ENCODE measurements around the gene GNPNAT1. TPM values are rescaled to one million over a fixed set of nuclear protein-coding genes. Genes with fewer than 3 reads are reported as not detected.

Gene GNPNAT1
- total and polyA plus RNA-seq, 2 of the 8 experiments (the other 6 are each of a cell fraction or from before 2014, with no cell fraction given), result 25.5 to 54.1 TPM

- Histone ChIP-seq H3K9me3 (ENCODE audit: insufficient read depth in 2 of 2, low read depth in 1 of 2, low read length in 1 of 2) (no peaks in the 10 kb centered on the region; a peak in 1 of 4 replicates), H3K36me3 (ENCODE audit: control insufficient read depth in 2 of 4, insufficient read depth in 4 of 4, low read length in 3 of 4) (no peaks in the 10 kb centered on the region), H4K20me1 (replicated peaks in 1 of 2; ENCODE audit: control insufficient read depth in 1 of 2, insufficient read depth in 2 of 2, low read length in 2 of 2) (no peaks in the 10 kb centered on the region), H3K23me2 (ENCODE audit: low read depth, low read length) (no peaks in the 10 kb centered on the region), H4K8ac (ENCODE audit: extremely low read depth, insufficient read depth, low read length) (no peak overlapping the region), H2AK5ac (ENCODE audit: low read depth, low read length) (no peak overlapping the region), H3K18ac (ENCODE audit: extremely low read depth, low read length) (no peak overlapping the region), H3K56ac (replicated peaks; ENCODE audit: insufficient read length, low read depth, low read length) (no peak overlapping the region), H3K4me1 (replicated peaks in 1 of 4; ENCODE audit: control insufficient read depth in 3 of 4, insufficient read depth in 4 of 4, low read length in 3 of 4) (peaks cover 2 to 13% (median 5%) of the 10 kb centered on the region in 4 experiments; a peak in 6 of 7 replicates), H2BK12ac (ENCODE audit: low read depth, low read length) (no peak overlapping the region), H3K27me3 (replicated peaks in 1 of 4; ENCODE audit: control insufficient read depth in 3 of 4, extremely low read depth in 1 of 4, insufficient read depth in 3 of 4, low read length in 3 of 4) (no peaks in the 10 kb centered on the region), H2BK120ac (replicated peaks; ENCODE audit: low read depth, low read length) (no peak overlapping the region), H3K9ac (replicated peaks in 1 of 4; ENCODE audit: extremely low read depth in 1 of 4, low read depth in 3 of 4, low read length in 3 of 4) (no peak overlapping the region), H3K4me3 (ENCODE audit: extremely low read depth in 1 of 4, insufficient read depth in 2 of 4, low read depth in 3 of 4, low read length in 4 of 4) (no peak overlapping the region), H3K4ac (replicated peaks; ENCODE audit: insufficient read length, low read depth, low read length) (no peak overlapping the region), H3K79me1 (ENCODE audit: low read depth, low read length) (no peaks in the 10 kb centered on the region), H4K91ac (replicated peaks; ENCODE audit: insufficient read length, low read length) (no peak overlapping the region), H3K14ac (ENCODE audit: insufficient read length) (no peak overlapping the region), H2AFZ (ENCODE audit: low read length) (no peak overlapping the region), H3K27ac (ENCODE audit: low read depth, low read length) (no peak overlapping the region), H2BK5ac (ENCODE audit: low read depth, low read length) (no peak overlapping the region), H3K79me2 (ENCODE audit: control insufficient read depth in 1 of 2, insufficient read depth in 2 of 2, low read length in 2 of 2) (no peaks in the 10 kb centered on the region), H4K5ac (ENCODE audit: insufficient read length, low read depth, low read length) (no peak overlapping the region), H3K4me2 (ENCODE audit: insufficient read depth in 1 of 2, low read depth in 2 of 2, low read length in 2 of 2) (0 out of 4 replicates have a peak overlapping the region, but pooled peaks of 1 of the 2 experiments have one; percentile 15), H3K23ac (ENCODE audit: insufficient read length) (no peak overlapping the region), H2BK20ac (ENCODE audit: low read length) (no peak overlapping the region), H2BK15ac (ENCODE audit: low read length) (no peak overlapping the region)
- ChIA-PET CTCF (ENCODE audit: partially characterized antibody) (interaction anchor here (1.3 kb wide), 2 partner anchors 10 to 19 kb away, joined by 3 read pairs; no protein-coding TSS in a partner anchor), POLR2A (ENCODE audit: partially characterized antibody) (no interaction called here)
- WGBS, 2 experiments (ENCODE audit: extremely low coverage in 1 of 2, insufficient coverage in 1 of 2, insufficient read length in 1 of 2, insufficient replicate concordance in 2 of 2, low coverage in 1 of 2, low lambda C conversion rate in 2 of 2, missing lambda C conversion rate in 1 of 2), result 93% methylated on average over 9 of the region's 9 CpGs; no CpG with 5 or more reads in 1 of the 2 experiments
- no peak for DNase-seq (ENCODE audit: low read depth in 1 of 2, low spot score in 2 of 2)
- no peak for FAIRE-seq
- TF ChIP-seq SIN3A (conservative IDR thresholded peaks at IDR 0.05 in 1 of 2, IDR thresholded peaks at IDR 0.05 in 1 of 2; ENCODE audit: low read depth in 1 of 2, low read length in 2 of 2) (no peak), MAFK (IDR thresholded peaks at IDR 0.05; ENCODE audit: low read depth, low read length) (no peak), TAF7 (optimal IDR thresholded peaks at IDR 0.05; ENCODE audit: borderline replicate concordance, low read depth, low read length) (no peak), KDM4A (IDR thresholded peaks at IDR 0.05; ENCODE audit: low read depth, low read length, severe bottlenecking) (no peak), POLR2A (IDR thresholded peaks at IDR 0.05; ENCODE audit: control extremely low read depth in 1 of 2, low read depth in 2 of 2, low read length in 2 of 2) (no peak), JUND (IDR thresholded peaks at IDR 0.05; ENCODE audit: low read length) (no peak), EGR1 (IDR thresholded peaks at IDR 0.05; ENCODE audit: borderline replicate concordance, low read depth, low read length) (no peak), HDAC6 (IDR thresholded peaks at IDR 0.05; ENCODE audit: low read depth, low read length) (no peak), ASH2L (IDR thresholded peaks at IDR 0.05; ENCODE audit: low read length) (no peak), RXRA (IDR thresholded peaks at IDR 0.05; ENCODE audit: insufficient read depth, low read depth, low read length) (no peak), RAD21 (IDR thresholded peaks at IDR 0.05 in 1 of 2, conservative IDR thresholded peaks at IDR 0.05 in 1 of 2; ENCODE audit: low read depth in 2 of 2, low read length in 2 of 2) (no peak), USF2 (IDR thresholded peaks at IDR 0.05; ENCODE audit: low read length) (no peak), EP300 (IDR thresholded peaks at IDR 0.05; ENCODE audit: borderline replicate concordance in 1 of 2, low read depth in 2 of 2, low read length in 2 of 2) (no peak)
Measured at GRCh38 chr14:52836063-52836462, 44.7 kb upstream of the GNPNAT1 start.

Data from H1 (cell line).